HG02840 (cell line): ENCODE data around the gene BPIFB3.

Experiments
- ATAC-seq: cut with Tn5 transposase; IDR thresholded peaks from one replicate; pipeline ENCODE4 v1.9.1; 2021; ENCODE audit warnings: mild to moderate bottlenecking, moderate library complexity, moderate number of reproducible peaks; ENCODE audit not compliant: unreplicated experiment, low FRiP score

Gene BPIFB3

DNA sequence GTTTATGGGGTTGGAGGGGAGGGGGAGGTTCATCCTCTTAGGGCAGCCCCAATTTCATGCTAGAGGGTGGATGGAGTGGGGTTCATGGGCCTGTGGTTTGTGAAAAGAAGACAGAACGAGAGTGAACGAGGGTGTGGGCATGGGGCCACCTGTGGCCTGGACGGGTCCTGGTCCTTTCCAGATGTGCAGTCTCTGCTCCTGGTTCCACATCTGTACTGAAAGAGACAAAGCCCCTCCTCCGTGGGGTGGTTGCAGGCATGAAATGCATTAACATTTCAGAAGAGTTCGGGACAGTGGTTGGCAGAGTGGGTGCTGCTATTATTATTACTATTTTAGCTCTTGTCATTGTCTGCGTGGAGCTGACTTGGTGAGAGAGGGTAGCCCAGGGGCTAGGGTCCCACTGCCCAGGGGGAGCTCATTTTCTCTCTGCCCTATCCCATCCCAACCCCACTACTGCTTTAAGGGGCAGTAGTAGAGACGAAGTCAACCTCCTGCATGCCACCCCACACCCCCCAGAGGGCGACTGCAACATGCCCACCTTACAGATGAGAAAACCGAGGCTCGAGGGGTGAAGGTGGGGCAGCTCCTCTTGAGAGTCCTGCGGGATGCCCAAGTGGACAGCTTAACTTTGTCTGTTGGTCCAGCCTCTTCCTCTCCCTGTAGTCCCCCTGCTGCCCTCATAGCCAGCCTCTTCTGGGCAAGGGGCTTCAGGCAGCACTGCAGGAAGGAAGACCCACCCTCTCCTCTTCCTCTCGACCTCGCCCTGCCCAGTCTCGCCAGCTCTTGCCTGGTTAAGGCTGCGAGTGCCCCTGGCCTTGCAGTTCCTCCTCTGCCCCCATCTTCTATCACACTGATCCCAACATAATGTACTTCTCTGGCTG, 37.8 kb upstream of the BPIFB3 start:
- no peak for ATAC-seq

DNA sequence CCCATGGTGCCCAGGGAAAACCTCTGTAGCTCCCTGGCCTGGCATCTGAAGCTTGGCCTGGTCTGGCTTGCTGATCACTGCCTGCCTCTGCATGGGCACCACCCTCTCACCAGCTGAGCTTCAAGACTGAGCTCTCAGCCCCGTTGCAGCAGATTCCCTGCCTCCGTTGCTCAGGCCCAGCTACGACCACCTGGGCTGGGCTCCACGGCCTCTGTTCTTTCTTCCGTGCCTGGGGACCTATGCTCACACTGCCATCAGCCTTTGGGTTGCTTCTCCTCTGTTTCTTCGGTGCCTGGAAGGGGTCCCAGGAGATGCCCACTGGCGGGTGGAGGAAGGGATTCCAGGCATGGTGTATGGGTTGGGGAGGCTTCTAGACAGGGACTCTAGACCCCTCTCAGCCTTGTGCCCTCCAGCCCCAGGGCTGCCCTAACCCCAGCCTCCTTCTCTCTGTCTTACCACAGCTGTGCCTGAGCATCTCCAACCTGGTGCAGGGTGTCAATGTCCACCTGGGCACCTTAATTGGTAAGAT, 37.1 kb upstream of the BPIFB3 start:
- ATAC-seq: no peak

DNA sequence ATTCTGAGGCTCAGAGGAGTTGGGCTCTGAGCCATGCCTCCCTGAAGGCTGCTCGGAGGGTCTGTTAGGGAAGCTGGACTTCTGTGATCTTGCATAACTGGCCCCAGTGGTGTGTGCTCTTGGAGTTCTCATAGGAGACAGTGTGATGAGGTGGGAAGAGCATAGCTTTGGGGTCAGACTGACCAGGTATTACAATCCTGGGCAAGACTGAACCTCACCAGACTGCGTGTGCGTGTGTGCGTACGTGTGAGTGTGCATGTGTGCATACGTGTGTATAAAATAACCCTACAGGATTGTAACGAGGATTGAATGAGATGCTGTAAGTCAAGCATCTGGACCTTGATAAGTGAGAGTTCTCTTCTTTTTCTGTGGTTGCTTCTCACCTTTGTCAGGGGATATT, 36.2 kb upstream of the BPIFB3 start:
- no peak for ATAC-seq

DNA sequence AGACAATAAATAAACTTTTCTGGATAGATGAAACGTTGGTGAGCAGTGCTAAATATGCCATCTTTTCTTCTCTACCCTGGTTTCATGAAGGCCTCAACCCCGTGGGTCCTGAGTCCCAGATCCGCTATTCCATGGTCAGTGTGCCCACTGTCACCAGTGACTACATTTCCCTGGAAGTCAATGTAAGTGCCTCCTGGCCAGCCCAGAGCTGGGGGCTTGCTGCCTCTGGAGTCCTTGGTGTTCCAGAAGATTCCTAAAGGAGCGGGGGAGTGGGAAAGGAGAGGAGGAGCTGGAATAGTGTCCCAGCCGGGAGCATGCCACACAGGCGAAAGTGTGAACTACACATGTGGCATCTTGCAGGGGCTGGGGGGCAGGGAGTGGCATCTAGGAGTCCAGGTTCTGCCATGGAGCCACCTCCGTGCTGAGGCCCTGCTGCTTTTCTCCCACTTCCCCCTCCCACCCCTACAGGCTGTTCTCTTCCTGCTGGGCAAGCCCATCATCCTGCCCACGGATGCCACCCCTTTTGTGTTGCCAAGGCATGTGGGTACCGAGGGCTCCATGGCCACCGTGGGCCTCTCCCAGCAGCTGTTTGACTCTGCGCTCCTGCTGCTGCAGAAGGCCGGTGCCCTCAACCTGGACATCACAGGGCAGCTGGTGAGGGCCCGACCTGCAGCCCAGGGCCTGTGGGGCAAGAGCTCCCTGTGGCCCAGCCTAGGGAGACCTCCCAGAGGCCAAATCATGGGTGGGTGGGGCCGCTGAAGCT, 35.4 kb upstream of the BPIFB3 start:
- ATAC-seq: no peak

DNA sequence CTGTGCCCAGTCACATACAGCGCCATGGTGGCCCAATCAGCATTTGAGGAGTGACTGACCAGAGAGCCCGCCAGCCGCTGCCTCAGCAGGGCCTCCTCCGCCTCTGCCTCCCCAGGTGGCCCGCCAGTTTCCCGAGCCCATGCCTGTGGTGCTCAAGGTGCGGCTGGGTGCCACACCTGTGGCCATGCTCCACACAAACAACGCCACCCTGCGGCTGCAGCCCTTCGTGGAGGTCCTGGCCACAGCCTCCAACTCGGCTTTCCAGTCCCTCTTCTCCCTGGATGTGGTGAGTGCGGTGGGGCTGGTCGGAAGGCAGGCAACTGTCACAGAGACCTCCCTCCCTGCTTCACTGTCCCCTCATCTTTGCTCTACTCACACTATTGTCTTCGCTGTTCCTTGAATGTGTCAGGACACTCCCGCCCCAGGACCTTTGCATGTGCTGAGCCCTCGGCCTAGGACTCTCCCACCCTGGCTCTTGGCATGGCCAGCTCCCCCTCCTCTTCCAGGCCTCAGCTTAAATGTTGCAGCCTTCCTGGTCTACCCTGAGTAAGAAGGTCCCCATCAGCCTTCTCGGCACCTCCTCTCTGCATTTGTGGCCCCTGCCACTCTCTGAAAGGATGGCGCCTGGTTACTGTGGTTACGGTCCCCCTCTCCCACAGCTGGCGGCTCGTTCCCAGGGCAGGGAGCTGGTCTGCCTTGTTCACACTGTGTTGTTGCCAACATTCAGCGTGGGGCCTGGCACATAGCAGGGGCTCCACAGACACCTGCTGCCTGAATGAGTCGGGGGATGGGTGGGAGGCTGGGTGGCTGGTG, 34.0 kb upstream of the BPIFB3 start:
- no peak for ATAC-seq

DNA sequence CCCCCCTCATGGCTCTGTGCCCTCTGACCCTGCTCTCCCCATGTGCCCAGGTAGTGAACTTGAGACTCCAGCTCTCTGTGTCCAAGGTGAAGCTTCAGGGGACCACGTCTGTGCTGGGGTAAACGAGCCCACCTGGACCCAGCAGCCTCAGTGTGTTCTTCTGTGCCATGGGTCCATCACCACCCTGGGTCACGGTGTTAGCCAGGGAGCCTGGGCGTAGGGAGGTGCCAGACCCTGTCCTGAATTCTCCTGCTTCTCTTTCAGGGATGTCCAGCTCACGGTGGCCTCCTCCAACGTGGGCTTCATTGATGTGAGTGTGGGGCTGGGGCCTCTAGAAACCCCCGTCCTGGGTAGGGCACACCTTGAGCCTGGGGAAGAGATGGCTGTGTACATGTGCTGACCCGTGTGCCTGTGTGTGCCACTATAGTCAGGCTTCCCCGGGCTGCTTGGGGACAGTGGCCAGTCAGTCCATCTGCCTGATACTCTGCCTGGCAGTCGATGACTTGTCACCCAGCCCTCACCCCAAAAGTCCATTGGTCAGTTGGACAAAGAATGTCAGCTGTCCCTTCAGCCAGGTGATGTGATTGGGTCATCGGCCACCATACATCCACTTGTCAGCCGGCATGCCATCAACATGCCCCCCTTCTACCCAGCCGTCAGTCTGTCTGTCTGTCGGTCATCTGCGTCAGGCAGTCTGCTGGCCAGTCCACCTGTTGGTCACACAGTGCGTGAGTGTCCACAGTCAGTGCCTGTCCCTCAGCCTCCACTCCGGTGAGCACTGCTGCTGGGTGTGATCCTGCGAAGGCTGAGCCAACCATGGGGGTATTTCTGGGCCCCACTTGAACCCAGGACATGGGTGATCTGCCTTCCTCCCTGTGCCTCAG, 33.2 kb upstream of the BPIFB3 start:
- ATAC-seq: no peak

DNA sequence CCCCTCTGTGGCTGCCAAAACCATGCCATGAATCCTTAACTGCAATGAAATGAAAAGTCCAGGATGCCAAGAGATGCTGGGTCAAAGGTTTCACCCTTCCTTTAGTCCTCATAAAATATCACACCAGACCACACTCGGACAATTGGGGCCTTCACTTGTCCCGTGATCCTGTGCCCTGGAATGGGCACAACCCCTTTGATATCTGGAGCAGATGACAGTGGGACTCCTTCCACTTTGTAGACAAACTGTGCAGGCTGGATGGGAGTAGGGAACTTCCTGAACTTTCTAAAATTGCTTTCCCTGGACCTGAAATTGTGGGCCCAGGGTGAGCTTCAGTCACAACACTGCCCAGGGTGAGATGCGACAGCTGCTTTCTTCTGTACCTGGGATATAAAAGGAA, 31.8 kb upstream of the BPIFB3 start:
- no peak for ATAC-seq

DNA sequence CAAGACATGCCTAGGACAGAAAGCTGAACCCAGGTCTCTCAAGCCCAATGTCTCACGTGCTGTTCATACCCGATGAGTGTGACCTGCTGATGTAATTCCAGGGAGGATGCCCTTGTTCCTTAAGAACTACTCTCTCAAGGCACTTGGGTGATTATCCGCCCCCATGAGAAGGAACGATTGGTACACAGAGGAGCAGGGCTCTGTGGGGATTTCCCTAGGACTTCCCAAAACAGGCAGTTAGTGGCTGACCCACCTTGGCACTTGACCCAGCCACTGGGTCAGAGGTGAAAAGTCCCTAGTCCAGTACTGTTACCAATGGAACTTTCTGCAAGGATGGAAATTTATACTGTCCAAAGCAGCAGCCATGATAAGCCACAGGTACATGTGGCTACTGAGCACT, 31.4 kb upstream of the BPIFB3 start:
- no peak for ATAC-seq

DNA sequence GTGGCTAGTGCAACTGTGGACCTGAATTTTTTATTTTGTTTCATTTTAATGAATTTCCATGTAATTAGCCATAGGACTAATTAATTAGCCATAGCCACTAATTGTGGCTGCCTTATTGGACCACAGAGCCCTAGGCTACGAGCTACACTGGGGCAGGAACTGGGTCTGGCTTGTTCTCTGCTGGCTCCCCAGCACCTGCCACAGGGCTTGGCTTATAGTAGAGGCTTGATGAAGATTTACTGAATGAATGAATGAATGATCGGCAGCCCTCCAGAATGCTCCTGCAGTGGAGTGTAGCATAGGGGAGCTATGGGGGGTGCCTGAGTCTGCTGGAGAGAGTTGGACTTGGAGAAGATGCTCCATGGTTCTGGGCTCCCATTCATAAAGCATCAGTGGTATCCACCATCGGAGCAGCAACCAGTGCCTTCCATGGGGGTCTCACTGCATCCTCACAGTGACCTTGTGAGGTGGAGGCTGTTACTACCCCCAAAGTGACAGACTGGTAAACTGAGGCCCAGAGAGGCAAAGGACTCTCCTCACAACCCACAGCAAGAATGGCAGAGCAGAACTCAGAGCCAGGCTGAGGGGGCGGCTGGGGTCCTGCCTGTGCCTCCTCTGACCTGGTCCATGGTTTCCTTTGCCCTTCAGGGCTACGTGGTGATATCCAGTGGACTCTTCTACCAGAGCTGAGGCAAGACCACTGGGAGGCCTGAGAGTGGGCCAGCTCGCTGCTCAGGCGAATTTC, 30.8 kb upstream of the BPIFB3 start:
- ATAC-seq: no peak

DNA sequence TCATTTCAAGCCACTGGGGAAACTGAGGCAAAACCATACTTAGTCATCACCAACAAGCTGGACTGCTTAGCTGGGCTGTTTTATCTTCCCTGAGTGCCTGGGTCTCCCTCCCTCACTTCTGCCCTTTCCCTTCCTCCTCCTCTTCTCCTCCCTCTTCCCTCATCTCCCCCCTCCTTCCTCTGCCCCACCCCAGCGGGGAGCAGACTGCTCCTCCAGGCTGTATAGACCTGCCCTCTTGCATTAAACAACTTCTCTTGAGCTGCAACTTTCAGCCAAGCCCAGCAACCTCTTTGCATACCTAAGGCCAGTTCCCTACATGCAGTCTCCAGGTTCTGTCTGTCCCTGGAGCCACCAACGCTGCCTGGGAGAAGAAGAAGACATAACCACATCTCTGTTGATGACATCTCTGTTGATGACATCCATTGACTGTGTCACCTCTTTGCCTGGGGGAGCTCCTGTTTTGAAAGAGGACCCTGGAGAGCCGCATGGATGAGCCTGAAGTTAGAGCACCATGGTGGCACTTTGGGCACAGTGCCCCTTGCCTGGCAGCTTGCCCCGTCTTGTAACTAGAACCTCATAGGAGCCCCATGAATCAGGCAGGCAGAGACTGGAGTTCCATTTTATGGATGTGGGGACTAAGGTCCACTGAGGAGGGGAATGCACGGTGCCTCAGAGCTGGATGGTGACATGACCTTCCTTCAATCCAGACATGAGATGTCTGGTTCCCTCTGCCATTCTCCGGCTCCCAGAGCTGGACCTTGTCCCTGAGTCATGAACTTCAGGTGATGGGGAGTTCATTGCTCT, 30.1 kb upstream of the BPIFB3 start:
- ATAC-seq: no peak

DNA sequence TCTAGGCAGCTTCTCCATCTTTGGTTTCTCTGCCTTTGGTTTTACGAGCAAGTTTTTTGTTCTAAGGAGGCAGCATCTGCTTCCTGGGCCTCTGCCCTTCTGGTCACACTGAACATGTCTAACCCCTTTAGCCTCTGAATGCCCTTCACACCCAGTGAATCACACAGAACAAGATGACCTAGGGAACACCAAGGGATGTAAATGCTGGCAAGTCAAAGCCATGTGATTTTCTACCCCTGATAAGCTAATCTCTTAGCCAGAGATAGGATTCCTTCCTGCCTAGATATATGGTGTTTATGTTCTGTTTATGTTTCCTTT, 29.5 kb upstream of the BPIFB3 start:
- ATAC-seq: no peak

DNA sequence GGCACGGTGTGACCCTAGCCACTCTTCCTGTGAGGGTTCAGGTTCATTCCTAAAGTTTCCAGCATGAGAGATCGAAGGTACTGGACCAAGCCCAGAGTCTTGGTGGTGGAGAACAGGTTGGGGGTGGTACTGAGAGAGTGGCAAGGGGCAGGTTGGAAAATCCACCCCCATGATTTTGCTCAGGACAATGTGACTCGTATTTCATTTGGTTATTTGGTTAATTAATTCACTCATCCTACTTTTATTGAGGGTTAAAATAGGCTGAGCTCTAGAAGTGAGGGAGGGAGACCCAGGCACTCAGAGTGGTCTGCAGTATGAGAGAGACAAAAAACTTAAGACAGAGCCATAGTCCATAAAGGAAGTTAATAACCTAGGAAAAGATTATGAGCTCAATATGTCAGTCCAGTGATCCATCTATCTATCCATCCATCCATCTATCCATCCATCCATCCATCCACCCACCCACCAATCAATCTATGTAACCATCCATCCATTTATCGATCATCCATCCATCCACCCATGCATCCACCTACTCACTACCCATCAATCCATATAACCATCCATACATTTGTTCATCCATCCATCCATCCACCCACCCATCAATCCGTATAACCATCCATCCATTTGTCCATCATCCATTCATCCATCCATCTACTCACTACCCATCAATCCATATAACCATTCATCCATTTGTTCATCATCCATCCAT, 28.9 kb upstream of the BPIFB3 start:
- ATAC-seq: no peak

DNA sequence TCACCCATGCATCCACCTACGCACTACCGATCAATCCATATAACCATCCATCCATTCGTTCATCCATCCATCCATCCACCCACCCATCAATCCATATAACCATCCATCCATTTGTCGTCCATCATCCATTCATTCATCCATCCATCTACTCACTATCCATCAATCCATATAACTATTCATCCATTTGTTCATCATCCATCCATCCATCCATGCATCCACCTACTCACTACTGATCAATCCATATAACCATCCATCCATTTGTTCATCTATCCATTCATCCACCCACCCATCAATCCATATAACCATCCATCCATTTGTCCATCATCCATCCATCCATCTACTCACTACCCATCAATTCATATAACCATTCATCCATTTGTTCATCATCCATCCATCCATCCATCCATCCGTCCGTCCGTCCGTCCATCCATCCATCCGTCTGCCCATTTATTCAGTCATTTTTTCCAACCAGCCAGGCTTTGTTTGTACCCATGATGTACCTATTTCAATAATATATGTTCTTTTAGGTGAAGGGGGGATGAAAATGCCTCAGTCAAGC, 28.3 kb upstream of the BPIFB3 start:
- ATAC-seq: no peak

DNA sequence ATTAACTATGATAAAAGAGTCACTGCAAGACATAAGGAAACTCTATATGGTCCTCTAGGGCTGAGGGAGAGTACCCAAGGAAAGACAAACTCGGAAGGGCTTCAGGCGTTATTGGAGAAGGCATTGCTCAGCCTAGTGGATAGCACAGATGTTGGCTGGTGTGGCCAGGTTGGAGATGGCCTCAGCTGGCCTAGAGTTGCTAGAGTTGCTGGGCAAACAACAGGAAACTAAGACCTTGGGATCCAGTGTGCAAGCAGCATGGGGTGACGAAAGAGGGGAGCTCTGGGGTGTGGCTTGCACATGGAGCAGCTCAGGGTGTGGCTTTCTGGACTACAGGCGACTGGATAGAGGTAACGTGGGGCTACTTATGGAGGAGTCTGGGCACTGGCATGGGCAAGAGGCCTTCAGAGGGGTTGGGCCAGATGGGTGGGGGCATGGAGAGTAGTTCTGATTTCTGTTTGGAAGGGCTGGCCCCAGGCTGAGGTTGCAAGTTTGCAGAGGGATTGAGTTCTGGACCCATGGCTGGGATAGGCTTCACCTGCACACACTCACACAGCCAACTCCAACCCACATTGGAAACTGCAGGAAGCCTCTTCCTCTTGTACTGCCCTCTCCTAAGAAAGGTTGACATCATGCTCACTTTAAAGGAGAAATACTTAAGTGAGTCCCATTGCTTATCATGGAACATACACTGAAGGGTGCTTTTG, 27.5 kb upstream of the BPIFB3 start:
- ATAC-seq: no peak

DNA sequence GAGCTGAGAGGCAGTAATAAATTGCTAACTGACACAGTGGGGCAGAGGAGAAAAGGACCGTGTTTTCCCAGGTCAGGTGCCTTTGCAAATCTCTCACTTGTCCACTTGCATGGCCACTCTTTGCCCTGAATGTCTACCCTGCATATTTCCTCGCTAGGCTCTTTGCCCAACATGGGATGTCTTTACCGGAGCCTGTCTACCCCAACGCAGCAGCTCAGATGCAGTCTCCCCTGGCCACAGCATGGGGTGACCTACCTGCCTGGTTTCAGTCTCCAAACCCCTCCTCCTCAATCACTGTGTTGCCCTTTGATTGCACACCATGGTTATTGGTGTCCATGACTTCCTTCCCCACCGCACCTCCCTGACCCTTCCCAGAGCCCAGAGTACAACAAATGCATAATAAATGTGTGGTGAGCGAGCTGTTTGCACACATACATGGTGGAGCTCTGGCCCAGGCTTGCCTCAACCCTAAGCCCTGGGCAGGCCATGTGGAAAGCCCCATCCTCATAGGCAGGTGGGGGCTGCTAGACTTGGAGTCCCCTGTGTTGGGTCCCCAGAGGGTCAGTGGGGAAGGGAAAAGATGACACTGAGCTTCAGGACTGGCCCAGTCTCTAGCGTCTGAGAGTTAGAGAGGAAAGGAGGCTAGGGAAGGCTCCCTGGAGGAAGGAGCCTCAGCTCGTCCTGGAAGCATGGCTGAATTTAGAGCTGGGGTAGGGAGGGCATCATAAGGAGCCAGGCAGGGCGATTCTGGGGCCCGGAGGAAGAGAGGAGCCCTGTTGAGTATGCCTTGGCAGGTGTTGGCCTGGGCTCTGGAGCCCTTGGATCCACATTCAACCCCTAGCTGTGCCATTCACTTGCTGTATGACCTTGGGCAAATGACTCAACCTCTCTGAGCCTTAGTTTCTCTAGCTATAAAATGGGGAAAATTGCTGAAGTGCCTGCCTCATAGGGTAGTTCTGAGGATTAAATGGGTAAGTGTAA, 26.6 kb upstream of the BPIFB3 start:
- no peak for ATAC-seq
